NCI-H146 (cell line): ENCODE results near the gene TYRP1.
"Not testable (repeated sequence)": the region's sequence is repeated elsewhere in the genome, so short reads cannot be mapped to it uniquely, and the experiment has no call there.

Experiments
- DNase-seq: peaks from one replicate; lab custom pipeline; 2025; lab: John Stamatoyannopoulos, UW

TYRP1 gene, protein sequence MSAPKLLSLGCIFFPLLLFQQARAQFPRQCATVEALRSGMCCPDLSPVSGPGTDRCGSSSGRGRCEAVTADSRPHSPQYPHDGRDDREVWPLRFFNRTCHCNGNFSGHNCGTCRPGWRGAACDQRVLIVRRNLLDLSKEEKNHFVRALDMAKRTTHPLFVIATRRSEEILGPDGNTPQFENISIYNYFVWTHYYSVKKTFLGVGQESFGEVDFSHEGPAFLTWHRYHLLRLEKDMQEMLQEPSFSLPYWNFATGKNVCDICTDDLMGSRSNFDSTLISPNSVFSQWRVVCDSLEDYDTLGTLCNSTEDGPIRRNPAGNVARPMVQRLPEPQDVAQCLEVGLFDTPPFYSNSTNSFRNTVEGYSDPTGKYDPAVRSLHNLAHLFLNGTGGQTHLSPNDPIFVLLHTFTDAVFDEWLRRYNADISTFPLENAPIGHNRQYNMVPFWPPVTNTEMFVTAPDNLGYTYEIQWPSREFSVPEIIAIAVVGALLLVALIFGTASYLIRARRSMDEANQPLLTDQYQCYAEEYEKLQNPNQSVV

DNA sequence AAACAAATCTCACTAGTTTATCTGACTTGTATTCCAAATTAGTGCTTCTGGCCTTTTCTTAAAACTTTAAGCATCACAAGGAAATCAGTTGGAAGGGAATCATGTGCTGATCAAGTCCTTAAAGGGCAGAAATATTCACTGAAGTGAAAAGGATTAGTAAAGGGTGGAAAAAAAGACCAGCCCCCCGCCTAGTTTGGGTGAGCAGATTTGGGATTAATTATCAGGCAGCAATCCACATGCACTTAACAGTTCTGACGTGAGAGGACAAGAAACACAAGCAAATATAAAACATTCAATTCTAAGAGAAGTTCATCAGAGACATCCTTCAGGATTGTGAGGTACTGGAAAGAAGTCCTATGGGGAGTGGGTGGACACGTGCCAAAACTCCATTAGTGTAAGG is at the start of gene TYRP1:
Gene TYRP1 (plus strand): TSS at position 245 of the 400 bp plus-strand sequence. CDS start 612 bp downstream, outside the sequence.
- DNase-seq: no peak

DNA sequence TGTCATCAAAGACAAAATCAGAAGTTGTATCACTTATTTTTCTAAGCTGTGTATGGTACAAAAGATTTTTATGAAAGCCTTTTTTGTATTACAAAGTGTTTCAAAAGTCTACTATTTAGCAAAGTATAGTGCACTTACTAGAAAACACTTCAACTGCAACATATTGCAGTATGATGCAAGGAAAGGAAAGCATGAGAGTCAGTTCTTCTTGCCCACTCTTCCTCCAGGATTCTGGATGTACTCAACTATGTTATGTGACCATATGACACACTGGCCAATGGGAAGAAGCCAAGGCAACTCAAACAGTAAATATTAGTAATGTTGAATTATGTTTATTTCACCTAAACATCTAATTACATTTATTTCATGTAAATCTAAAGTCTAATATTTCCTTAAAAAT is 49.5 kb upstream of the TYRP1 start:
- no peak for DNase-seq

DNA sequence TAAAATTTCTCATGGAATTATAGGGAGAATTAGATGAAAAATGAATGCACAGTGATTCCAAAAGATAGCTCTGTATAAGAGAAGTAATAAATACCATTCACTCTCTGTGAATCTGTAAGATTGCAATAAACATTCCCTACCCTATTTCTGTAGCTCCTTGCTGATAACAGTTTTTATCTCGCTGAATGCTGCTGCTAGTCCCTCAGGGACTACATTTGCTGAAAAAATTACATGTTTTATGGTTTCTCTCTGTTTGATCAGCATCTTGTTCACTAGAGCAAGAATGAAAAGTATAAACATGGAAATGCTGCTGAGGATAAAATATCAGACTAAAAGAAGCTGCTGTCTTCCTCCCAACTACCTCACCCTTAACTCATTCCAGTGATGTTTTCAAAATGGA is 44.3 kb upstream of the TYRP1 start:
- no peak for DNase-seq

DNA sequence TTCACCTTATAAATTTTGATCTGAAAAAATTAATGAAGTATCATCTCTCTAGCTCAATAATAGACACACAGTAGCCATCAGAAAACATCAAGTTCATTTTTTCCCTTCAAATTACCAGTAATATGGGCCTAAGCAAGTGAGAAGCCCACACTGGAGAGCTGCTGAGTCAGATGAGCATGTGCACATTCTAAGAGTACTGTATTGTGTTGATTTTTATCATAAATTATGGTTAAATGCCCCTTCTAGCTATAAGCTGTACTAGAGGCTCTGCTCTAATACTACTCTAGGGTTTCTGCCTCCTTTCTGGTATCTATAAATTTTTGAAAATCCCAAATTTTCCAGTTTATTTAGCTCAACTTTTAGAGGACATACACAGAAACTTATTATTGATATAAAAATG is 42.1 kb upstream of the TYRP1 start:
- DNase-seq: no peak

DNA sequence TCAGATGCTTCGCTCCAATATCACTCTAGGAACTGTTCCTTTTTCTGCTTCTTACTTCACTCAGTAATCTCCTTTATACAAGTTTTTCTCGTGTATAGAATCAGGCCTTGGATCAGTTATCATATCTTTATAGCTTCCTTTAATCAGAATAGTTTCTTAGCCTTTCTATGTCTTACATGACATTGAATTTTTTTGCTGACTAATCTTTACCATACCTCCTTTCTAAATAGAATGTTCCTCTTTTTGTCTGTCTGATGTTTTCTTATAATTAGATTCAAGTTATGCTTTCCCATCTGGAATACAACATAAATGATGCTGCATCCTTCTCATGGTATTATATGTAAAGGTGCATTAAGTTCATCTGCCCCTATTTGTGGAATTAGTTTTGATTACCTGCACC is 40.2 kb upstream of the TYRP1 start:
- DNase-seq: no peak

DNA sequence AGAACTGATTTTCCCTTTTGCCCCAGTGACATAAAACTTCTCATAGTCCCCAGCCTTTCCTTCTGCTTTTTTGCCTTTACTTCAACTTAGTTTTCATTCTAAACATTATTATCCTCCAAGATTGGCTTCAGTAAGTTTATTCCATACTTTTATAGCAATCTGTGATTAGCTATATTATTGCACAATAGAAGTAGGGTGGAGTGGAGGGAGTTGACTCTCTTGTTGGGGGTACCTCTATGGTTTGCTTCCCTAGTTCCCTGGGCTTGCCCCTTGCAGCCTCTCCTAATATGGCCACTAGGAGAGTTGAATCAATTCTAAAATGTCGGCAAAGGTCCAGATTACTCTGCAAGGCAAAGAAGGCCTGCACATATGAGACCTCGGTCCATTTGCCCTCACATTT is 36.4 kb upstream of the TYRP1 start:
- DNase-seq: no peak

DNA sequence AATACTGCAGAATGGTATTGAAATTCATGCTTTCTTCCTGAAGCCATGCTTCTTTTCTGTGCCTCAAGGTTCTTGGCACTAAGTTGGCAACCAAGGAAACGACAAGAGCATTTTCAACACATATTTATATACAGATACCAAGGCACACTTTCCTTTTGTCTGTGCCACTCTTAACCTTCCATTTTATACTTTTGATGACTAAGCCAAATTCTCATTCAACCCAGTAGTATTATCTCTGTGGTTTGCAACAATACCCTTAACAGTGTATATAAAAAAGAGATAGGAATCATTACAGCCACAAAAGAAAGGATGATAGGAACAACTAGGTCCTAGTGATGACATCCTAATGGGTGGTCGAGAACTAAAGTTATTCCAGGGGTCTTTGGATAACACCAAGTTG is 36.0 kb upstream of the TYRP1 start:
- no peak for DNase-seq

DNA sequence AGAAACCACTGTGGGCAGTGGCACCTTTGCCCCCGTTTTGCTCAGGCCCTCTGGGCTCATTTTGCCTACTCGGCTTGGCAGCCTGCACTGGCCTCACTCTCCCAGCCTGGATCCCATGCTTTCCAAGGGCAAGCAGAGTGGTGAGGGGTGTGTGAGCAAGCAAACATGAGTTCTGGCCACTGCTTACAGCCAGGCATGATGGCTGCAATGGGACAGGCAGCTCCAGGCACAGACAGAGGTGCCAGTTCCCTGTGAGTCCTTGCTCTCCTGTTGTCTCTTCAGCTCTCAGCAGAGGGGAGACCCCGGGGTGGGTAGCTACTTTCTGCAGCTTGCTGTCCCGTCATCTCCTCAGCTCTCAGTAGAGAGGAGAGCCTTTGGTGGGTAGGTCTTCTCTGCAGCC is 35.2 kb upstream of the TYRP1 start:
- no peak for DNase-seq

DNA sequence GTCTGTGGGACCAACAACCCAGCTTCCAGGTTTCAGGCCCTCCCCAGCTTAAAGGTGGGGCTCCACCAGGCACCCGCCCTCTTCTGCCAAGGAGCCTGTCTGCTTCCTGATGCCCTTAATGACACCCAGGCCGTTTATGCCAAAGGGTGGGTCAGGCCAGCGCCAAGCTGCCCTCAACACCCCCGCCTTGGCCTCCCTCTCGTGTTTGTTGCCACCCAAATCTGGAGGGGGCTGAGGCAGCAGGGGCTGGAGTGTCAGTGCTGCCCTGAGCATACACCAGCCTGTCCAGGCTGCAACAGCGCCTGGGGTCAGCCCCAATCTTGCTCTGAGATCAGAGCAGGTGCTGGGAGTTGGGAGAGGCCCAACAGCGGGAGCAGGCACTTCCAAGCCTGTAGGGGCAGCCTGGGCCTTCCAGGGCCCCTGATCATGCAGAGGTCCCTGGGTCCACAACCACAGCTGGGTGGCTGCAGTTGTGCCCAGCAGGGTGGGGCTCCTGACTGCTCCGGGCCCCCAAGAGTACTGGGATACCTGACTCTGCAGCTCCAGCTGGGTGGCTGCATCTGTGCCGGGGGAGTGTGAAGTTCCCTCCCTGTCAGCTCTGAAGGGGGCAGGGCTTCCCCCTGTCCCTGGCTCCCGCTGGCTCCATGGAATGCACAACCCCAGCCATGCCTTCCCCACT is 34.5 kb upstream of the TYRP1 start:
- DNase-seq: no peak

DNA sequence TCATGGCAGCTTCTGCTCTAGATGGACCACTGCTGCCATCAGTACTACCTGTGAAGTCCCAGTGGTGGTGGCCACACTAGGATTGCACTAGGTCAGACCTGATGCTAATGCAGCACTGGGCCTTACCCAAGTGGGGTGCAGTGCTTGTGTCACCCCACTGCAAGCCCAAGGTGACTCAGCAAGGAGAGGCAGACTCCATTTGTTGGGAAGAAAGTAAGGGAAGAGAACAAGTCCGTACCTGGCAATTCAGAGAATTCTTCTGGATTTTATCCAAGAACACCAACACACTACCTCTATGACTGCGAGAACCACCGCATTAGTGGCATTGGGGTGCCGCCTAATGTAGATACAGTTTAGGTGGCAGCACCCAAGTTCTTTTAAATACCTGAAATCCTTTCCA is 34.0 kb upstream of the TYRP1 start:
- DNase-seq: no peak

DNA sequence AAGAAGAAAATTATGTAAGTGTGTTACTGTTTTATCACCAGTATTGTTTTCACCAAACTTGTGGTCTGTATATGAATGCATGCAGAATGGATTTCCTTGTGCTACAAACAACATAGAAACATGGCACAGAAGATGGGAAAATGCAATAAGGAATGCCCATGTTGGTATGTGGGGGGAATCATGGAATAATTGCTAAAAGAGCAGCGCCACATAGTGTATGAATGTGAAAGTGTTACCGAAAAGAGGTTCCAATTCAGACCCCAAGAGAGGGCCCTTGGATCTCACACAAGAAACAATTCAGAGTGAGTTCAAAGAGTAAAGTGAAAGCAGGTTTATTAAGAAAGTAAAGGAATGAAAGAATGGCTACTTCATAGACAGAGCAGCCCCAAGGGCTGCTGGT is 26.4 kb upstream of the TYRP1 start:
- no peak for DNase-seq

DNA sequence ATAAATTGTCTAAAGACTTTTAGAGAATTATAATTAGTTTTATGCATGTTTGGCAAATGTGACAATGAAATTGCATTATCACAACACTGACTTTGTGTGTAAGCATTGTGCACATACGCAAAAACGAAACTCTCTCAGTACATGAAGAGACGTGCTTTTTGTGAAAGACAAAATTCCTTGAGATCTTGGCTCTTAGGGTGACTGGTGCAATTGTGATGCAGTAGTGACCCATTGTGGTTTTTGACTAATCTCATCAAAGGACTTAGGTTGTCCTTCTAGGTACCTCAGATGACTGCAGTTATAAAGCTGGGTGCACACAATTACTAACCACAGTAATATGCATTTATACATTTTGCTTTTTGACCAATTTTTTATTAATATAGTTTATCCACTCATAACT is 25.3 kb upstream of the TYRP1 start:
- DNase-seq: no peak

DNA sequence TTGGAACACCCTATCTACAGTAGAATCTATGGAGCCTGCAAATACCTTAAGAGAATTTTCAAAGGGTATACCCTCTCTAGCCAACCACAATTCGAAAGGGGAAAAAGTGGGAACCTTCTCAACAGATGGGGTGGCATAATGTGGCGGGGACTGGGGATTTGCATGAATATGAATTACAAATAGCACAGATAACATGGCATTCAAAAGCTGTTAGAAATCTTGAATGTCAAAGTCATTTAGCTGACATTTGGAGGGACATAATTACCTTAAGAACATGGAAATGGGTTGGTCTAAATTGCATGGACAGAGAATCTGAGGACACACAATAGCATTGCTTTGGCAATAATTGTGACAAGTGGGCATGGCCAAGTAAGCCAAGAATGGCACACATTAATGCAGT is 23.2 kb upstream of the TYRP1 start:
- DNase-seq: no peak

DNA sequence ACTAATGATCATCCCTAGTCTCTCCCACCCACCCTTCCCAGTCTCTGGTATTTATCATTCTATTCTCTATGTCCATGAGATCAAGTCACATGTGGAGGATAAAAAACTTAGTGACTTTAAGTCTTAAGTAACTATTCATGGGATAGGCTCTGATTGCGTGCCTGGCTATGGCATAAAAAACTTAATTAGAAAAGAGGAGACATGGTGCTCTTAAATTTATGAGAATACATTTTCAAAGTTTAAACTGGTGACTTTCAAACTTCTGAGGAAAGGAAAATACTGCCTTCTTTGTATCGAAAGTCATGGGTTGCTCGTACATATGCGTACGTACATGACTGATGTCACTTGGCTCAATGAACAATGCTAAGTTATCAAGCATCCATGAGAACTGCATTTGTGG is 18.2 kb upstream of the TYRP1 start:
- DNase-seq: no peak

DNA sequence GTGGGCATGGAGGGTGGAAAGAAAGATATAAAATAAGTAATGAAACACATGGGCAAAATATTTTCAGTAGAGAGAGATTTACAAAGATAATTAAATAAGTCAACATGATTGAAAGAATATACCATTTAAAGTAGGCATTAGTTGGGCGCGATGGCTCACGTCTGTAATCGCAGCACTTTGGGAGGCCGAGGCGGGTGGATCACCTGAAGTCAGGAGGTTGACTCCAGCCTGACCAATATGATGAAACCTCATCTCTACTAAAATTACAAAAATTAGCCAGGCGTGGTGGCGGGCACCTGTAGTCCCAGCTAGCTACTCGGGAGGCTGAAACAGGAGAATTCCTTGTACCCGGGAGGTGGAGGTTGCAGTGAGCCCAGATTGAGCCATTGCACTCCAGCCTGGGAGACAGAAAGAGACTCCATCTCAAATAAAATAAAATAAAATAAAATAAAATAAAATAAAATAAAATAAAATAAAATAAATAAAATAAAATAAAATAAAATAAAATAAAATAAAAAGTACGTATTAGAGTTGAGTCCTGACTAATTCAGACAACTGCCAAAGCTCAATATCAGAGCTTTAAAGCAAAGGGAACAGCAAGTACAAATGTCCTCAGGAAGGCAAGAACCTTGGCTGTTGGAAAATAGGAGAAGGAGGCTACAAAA is 15.6 kb upstream of the TYRP1 start:
- not testable (repeated sequence) for DNase-seq

DNA sequence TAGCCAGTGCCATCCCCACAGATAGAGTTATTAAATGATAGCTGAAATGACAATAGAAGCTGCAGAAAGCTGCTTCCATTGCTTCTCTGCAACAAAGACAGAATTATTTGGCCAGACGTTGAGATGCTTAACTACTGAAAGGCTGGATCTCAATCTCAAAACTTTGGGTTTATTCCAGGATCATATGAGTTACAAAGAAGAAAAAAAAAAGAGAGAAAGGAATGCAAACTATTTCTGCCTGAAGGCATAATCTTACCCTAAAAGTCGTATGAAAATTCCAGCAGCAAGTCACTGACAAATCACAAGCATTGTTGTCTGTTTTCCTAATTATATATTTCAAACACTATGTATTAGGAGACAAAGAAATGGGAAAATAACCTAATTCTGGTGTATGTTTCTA is 12.8 kb upstream of the TYRP1 start:
- DNase-seq: no peak

DNA sequence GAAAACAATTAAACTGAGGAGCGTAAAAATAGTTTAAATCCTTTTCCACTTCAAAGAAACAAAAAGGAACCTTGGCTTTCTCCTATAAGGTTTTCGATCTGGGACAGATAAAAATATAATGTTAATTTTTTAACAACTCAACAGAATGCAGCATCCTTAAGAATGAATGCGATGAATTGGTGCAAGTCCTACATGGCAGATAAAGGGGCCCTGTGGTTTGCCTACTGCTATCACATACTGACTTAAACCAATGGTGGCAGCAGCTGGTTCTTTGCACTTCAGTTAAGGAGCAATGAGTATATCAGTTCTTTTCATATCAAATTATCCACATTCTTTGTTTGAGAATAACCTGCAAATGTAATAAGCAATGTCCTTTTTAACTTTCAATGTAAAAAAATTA is 12.4 kb upstream of the TYRP1 start:
- DNase-seq: no peak

DNA sequence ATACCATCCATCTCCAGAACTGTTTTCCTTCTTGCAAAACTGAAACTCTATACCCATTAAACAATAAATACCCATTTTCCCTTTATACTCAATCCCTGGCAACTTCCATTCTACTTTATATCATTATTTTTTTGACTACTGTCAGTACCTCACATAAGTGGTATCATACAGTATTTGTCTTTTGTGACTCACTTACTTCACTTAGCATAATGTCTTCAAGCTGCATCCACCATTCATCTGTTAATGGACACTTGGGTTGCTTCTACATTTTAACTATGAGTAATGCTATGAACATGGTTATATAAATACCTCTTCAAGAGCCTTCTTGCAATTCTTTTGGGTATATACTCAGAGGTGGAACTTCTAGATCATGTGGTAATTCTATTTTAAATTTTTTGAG is 11.6 kb upstream of the TYRP1 start:
- DNase-seq: no peak

DNA sequence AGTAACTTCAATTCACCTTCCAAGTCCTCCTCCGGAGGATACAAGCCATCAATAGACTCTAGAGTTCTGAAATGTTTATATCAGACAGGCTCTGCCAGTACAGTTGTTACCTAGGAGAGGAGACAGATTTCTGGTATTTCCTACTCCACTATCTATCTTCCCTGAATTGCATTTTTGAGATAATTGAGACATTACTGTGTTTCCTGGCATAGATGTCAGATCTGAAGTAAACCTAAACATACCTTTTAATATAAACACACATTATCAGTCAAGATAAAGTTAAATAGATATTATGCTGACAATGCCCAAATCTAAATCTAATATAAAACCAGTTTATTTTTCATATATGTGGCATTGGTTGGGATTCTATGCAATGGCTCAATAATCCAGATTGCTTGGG is 8.2 kb upstream of the TYRP1 start:
- no peak for DNase-seq

DNA sequence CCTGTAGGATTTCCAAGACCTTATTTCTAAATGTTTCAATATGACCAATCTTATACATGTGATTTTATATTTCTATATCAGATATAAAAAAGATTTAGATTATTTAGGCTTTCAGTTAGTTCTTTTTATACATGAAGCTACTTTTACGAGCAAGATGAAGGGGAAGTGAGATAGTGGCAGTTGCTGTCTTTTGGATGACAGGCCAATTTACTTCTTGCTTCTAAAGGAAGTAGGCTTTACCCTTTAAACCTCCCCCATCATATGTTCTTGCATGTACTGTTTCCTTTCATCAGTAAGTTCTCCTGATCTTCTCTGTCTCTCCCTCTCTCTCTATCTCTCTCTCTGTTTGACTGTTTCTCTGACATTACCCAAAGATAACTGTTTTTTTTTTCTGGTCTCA is 4.0 kb upstream of the TYRP1 start:
- DNase-seq: no peak

DNA sequence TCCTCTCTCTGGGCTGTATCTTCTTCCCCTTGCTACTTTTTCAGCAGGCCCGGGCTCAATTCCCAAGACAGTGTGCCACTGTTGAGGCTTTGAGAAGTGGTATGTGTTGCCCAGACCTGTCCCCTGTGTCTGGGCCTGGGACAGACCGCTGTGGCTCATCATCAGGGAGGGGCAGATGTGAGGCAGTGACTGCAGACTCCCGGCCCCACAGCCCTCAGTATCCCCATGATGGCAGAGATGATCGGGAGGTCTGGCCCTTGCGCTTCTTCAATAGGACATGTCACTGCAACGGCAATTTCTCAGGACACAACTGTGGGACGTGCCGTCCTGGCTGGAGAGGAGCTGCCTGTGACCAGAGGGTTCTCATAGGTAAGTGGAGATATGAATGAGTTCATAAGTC is 828 bp downstream of the TYRP1 start:
- DNase-seq: no peak

DNA sequence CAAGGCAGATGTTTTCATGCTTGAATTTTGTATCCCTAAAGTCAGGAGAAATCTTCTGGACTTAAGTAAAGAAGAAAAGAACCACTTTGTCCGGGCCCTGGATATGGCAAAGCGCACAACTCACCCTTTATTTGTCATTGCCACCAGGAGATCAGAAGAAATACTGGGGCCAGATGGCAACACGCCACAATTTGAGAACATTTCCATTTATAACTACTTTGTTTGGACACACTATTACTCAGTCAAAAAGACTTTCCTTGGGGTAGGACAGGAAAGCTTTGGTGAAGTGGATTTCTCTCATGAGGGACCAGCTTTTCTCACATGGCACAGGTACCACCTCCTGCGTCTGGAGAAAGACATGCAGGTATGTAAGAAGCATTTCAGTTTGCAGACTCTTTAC is 2.3 kb downstream of the TYRP1 start:
- DNase-seq: no peak
